CD14-positive monocyte (primary cell): Measurements from ENCODE around the gene FBXL17. TPM values are rescaled to one million over a fixed set of nuclear protein-coding genes. Genes with fewer than 3 reads are reported as not detected.

Experiments
- DNase-seq, 3 donors: peaks; one replicate each; pipeline ENCODE4 v3.0.0-alpha.2; 2011 to 2022
- H2AFZ ChIP-seq: 2 replicates; pipeline ENCODE4 v1.6.0; 2012; ENCODE audit warnings: mild to moderate bottlenecking, low read depth, low read length, inconsistent platforms; ENCODE audit not compliant: insufficient read depth, poor library complexity, severe bottlenecking
- H3K27ac ChIP-seq, 2 donors: 1 replicate in 1 of 2; 2 replicates in 1 of 2; pipeline ENCODE4 v1.5.1; 2012 to 2013; ENCODE audit warnings: low read length in 2 of 2, control low read depth in 1 of 2, inconsistent platforms in 1 of 2, low read depth in 1 of 2, mild to moderate bottlenecking in 1 of 2
- H3K27me3 ChIP-seq, 2 donors: one replicate each; pipeline versions ENCODE4 v1.6.0 to v1.6.1; 2011 to 2013; ENCODE audit warnings: low read length in 2 of 2; ENCODE audit not compliant: control insufficient read depth in 2 of 2, insufficient read depth in 2 of 2
- H3K36me3 ChIP-seq, 2 donors: replicated peaks in 1 of 2; 1 replicate in 1 of 2; 2 replicates in 1 of 2; pipeline versions ENCODE4 v1.5.1 to v1.6.1; 2012 to 2013; ENCODE audit warnings: low read length in 2 of 2, control low read depth in 1 of 2, inconsistent platforms in 1 of 2, mild to moderate bottlenecking in 1 of 2; ENCODE audit not compliant: insufficient read depth in 2 of 2, control insufficient read depth in 1 of 2
- H3K4me1 ChIP-seq, 2 donors: 1 replicate in 1 of 2; 2 replicates in 1 of 2; pipeline versions ENCODE4 v1.5.1 to v1.6.1; 2012 to 2013; ENCODE audit warnings: low read length in 2 of 2, control low read depth in 1 of 2, inconsistent platforms in 1 of 2, mild to moderate bottlenecking in 1 of 2, moderate library complexity in 1 of 2; ENCODE audit not compliant: insufficient read depth in 2 of 2, control insufficient read depth in 1 of 2
- H3K4me2 ChIP-seq: replicated peaks from 2 replicates; pipeline ENCODE3; 2012; ENCODE audit warnings: low read length, moderate library complexity, mild to moderate bottlenecking; ENCODE audit not compliant: poor library complexity, severe bottlenecking; ENCODE audit errors: extremely low read depth
- H3K4me3 ChIP-seq, 3 experiments: fragments of 200-600 bp in 1 of 3; sonication (generic) in 1 of 3; replicated peaks in 1 of 3; 1 replicate in 2 of 3; 2 replicates in 1 of 3; pipeline ENCODE4 v1.5.1; 2011 to 2013; ENCODE audit warnings: low read length in 3 of 3, mild to moderate bottlenecking in 3 of 3, control low read depth in 2 of 3, low read depth in 2 of 3, inconsistent platforms in 1 of 3, moderate library complexity in 1 of 3
- H3K79me2 ChIP-seq: 2 replicates; pipeline ENCODE4 v1.6.0; 2012; ENCODE audit warnings: mild to moderate bottlenecking, control low read depth, inconsistent platforms, low read length, moderate library complexity; ENCODE audit not compliant: insufficient read depth
- H3K9ac ChIP-seq: 2 replicates; pipeline ENCODE4 v1.6.0; 2017; ENCODE audit warnings: low read length, mild to moderate bottlenecking; ENCODE audit not compliant: insufficient read depth, poor library complexity, severe bottlenecking
- H3K9me3 ChIP-seq, 2 donors: replicated peaks in 1 of 2; 1 replicate in 1 of 2; 2 replicates in 1 of 2; pipeline versions ENCODE4 v1.5.1 to v1.6.1; 2012 to 2013; ENCODE audit warnings: low read length in 2 of 2, control low read depth in 1 of 2; ENCODE audit not compliant: control insufficient read depth in 1 of 2, insufficient read depth in 1 of 2
- H4K20me1 ChIP-seq: 2 replicates; pipeline ENCODE4 v1.6.0; 2012; ENCODE audit warnings: mild to moderate bottlenecking, low read length, control low read depth, moderate library complexity; ENCODE audit not compliant: insufficient read depth
- H3K27ac Mint-ChIP-seq, 7 donors: one replicate each; pipeline ENCODE4 v1.8.0; 2020; ENCODE audit warnings: mild to moderate bottlenecking in 7 of 7, mixed read lengths in 7 of 7, moderate library complexity in 6 of 7, inconsistent platforms in 2 of 7
- H3K27me3 Mint-ChIP-seq, 3 donors: one replicate each; pipeline ENCODE4 v1.8.0; 2021 to 2022; ENCODE audit warnings: low read depth in 3 of 3, mild to moderate bottlenecking in 3 of 3, mixed read lengths in 3 of 3, moderate library complexity in 3 of 3, inconsistent platforms in 1 of 3
- H3K36me3 Mint-ChIP-seq, 2 donors: one replicate each; pipeline ENCODE4 v1.8.0; 2020; ENCODE audit warnings: mixed read lengths in 2 of 2, inconsistent platforms in 1 of 2, mild to moderate bottlenecking in 1 of 2
- H3K4me1 Mint-ChIP-seq: one replicate; pipeline ENCODE4 v1.8.0; 2020; ENCODE audit warnings: mild to moderate bottlenecking, mixed read lengths
- H3K4me3 Mint-ChIP-seq, 2 donors: one replicate each; pipeline ENCODE4 v1.8.0; 2020; ENCODE audit warnings: mild to moderate bottlenecking in 2 of 2, mixed read lengths in 2 of 2, moderate library complexity in 1 of 2
- H3K9me3 Mint-ChIP-seq, 7 donors: one replicate each; pipeline ENCODE4 v1.8.0; 2020 to 2022; ENCODE audit warnings: mixed read lengths in 7 of 7, mild to moderate bottlenecking in 6 of 7, moderate library complexity in 6 of 7, inconsistent platforms in 2 of 7
- WGBS: methylation state at CpG from one replicate; pipeline ENCODE4 v1.1.5; 2013; ENCODE audit warnings: missing lambda C conversion rate; ENCODE audit not compliant: insufficient coverage; 5-methylcytosine and 5-hydroxymethylcytosine counted together
- intact Hi-C, 2 donors: fragments of 100-400 bp; cut with micrococcal nuclease; formaldehyde crosslinking; loops; one replicate each; pipeline versions ENCODE4 v1.15.0 to v1.15.1; 2023
- polyA plus RNA-seq, 3 donors: library from polyadenylated mRNA; depleted of rRNA in 1 of 3; unstranded in 2 of 3; stranded (reverse) in 1 of 3; fragments of 300-500 nt in 2 of 3; fragments of >200 nt in 1 of 3; fragmentation: Illumina TruSeq in 2 of 3; gene quantifications; 1 replicate in 2 of 3; 2 replicates in 1 of 3; pipeline ENCODE4 v1.2.3, GENCODE V29; 2012 to 2021
- TF ChIP-seq, protein P1 (sequence below): fragments of 200-600 bp; IDR thresholded peaks from one replicate; pipeline ENCODE4 v1.8.0; 2022; ENCODE audit warnings: antibody characterized with exemption, mild to moderate bottlenecking

Gene FBXL17
- polyA plus RNA-seq, 3 donors = 1.5 to 6.6 (median 2.0) TPM

- no peaks in the 10 kb centered on the region for H3K27me3 ChIP-seq
- Mint-ChIP-seq H3K27ac (no peak overlapping the region), H3K9me3 (peaks cover 0 to 3% (median 0%) of the 10 kb centered on the region in 7 donors), H3K4me1 (peaks cover 3% of the 10 kb centered on the region), H3K36me3 (no peaks in the 10 kb centered on the region), H3K27me3 (peaks cover 0 to 1% (median 1%) of the 10 kb centered on the region in 3 donors), H3K4me3 (no peak overlapping the region)
- H3K79me2 ChIP-seq = no peaks in the 10 kb centered on the region
- no peaks in the 10 kb centered on the region for H3K4me1 ChIP-seq
- no CpG with 5 or more reads among the region's 6 CpGs for WGBS
- no peaks in the 10 kb centered on the region for H4K20me1 ChIP-seq
- intact Hi-C loops = no loop called here
- no peaks in the 10 kb centered on the region for H3K36me3 ChIP-seq
- H3K9me3 ChIP-seq = no peaks in the 10 kb centered on the region
- no peak overlapping the region for H3K4me2 ChIP-seq
- H3K4me3 ChIP-seq = no peak overlapping the region
- no peak overlapping the region for H3K27ac ChIP-seq
- no peak overlapping the region for H2AFZ ChIP-seq
- H3K9ac ChIP-seq = no peak overlapping the region
- DNase-seq = no peak
- TF ChIP-seq, protein P1, sequence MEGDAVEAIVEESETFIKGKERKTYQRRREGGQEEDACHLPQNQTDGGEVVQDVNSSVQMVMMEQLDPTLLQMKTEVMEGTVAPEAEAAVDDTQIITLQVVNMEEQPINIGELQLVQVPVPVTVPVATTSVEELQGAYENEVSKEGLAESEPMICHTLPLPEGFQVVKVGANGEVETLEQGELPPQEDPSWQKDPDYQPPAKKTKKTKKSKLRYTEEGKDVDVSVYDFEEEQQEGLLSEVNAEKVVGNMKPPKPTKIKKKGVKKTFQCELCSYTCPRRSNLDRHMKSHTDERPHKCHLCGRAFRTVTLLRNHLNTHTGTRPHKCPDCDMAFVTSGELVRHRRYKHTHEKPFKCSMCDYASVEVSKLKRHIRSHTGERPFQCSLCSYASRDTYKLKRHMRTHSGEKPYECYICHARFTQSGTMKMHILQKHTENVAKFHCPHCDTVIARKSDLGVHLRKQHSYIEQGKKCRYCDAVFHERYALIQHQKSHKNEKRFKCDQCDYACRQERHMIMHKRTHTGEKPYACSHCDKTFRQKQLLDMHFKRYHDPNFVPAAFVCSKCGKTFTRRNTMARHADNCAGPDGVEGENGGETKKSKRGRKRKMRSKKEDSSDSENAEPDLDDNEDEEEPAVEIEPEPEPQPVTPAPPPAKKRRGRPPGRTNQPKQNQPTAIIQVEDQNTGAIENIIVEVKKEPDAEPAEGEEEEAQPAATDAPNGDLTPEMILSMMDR = no peak
Observed at GRCh38 chr5:107919969-107920368, 461.9 kb downstream of the FBXL17 start.

GRCh38 chr5:107919361-107919760 lies 462.5 kb downstream of the FBXL17 start:
- TF ChIP-seq, protein P1 = no peak
- Mint-ChIP-seq H3K27ac (no peak overlapping the region), H3K27me3 (peaks cover 0 to 1% (median 1%) of the 10 kb centered on the region in 3 donors), H3K36me3 (no peaks in the 10 kb centered on the region), H3K4me3 (no peak overlapping the region), H3K9me3 (peaks cover 0 to 3% (median 0%) of the 10 kb centered on the region in 7 donors), H3K4me1 (peaks cover 3% of the 10 kb centered on the region)
- no peak overlapping the region for H3K4me3 ChIP-seq
- no peak overlapping the region for H3K9ac ChIP-seq
- no peak for DNase-seq
- no peaks in the 10 kb centered on the region for H3K27me3 ChIP-seq
- no peak overlapping the region for H2AFZ ChIP-seq
- no peaks in the 10 kb centered on the region for H4K20me1 ChIP-seq
- H3K4me2 ChIP-seq = no peak overlapping the region
- no peaks in the 10 kb centered on the region for H3K4me1 ChIP-seq
- no peaks in the 10 kb centered on the region for H3K9me3 ChIP-seq
- no peaks in the 10 kb centered on the region for H3K36me3 ChIP-seq
- WGBS = 100% methylated on average over 4 of the region's 4 CpGs
- H3K79me2 ChIP-seq = no peaks in the 10 kb centered on the region
- intact Hi-C loops = no loop called here
- no peak overlapping the region for H3K27ac ChIP-seq
